HG02852 (cell line): ENCODE measurements around the gene PRKG1.
A peak's percentile ranks its signal among the peaks of the same experiment; 100 is the strongest.

Source experiments
- ATAC-seq: cut with Tn5 transposase; IDR thresholded peaks from one replicate; pipeline ENCODE4 v1.9.1; 2021; ENCODE audit warnings: mild to moderate bottlenecking, moderate library complexity; ENCODE audit not compliant: unreplicated experiment

The PRKG1 gene

GRCh38 chr10:52265131-52265926, 1191.0 kb downstream of the PRKG1 start:
- ATAC-seq = no peak

DNA sequence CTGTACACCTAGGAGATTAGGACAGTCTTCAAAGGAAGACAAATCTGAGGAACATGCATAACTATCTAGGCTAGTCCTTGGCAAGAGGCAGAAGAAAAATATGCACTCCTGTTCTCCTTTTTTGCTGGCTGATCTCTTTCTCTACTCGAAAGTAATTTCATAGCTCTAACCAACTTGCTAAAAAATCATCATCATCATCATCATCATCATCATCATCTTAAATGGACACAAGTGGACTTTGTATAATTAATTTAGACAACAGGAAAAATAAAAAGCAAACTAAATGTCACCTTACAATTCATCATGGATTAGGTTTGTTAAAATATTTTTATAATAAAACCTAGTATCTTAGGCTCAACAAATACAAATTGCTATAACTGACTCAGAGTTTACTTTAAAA, 1192.6 kb downstream of the PRKG1 start:
- no peak for ATAC-seq

DNA sequence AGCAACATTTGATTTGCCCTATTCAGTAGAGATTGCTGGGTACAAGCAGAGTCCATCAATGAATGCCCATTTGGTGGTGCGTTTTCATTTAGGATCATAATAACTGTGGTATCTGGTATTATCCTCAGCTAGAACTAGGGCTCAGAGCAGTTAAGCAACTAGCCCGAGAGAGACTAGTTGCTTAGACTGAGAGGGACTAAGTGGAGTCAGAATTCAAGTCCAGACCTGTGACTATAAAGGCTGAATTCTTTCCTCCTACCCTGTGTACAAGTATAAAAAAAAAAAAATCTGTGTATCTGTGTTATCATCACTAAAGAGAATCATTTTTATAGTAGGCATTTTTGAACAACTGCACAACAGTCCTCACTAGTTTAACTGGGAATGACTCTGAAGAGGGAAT, 1194.5 kb downstream of the PRKG1 start:
- no peak for ATAC-seq

DNA sequence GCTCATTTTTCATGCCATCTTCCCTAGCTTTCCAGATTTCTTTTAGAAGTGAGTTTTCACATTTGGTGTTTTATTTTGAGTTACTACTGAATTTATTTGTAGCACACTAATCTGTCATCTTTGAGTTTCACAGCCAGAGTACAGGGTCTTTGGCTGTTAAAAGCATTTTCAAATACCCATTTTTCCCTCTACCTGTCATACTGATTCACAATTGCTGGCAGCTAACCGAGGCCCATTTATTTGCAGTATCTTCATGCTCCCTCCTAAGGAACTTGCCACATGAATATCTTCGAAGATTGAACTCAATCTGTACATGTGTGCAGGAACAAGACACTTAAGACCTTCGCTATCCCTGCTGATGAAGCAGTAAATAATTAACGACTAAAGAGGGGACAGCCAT, 1194.9 kb downstream of the PRKG1 start:
- no peak for ATAC-seq

GRCh38 chr10:52276163-52276562, 1201.9 kb downstream of the PRKG1 start:
- ATAC-seq = no peak

DNA sequence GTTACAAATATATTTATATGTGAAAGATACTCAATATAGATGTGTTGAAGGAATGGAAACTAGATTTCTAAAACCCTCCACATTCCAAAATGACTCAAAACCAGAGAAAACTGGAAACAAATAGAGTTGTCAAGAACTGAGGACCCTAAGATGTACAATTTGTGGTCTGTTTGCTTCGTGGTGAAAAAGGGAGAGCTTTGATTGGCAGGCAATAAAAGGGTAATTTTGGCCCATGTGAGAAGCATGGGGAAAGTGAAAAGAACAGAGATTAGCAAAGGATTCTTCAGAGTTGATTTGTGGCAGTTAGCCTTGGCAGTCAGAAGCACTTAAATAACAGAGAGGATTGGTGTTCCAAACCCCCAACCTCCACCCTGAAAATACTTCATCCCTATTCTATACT, 1202.7 kb downstream of the PRKG1 start:
- no peak for ATAC-seq

- no peak for ATAC-seq
Measured at GRCh38 chr10:52279546-52279945, 1205.3 kb downstream of the PRKG1 start.

GRCh38 chr10:52280051-52280450, 1205.8 kb downstream of the PRKG1 start:
- ATAC-seq = no peak

GRCh38 chr10:52283174-52283573, 1208.9 kb downstream of the PRKG1 start:
- ATAC-seq = no peak

DNA sequence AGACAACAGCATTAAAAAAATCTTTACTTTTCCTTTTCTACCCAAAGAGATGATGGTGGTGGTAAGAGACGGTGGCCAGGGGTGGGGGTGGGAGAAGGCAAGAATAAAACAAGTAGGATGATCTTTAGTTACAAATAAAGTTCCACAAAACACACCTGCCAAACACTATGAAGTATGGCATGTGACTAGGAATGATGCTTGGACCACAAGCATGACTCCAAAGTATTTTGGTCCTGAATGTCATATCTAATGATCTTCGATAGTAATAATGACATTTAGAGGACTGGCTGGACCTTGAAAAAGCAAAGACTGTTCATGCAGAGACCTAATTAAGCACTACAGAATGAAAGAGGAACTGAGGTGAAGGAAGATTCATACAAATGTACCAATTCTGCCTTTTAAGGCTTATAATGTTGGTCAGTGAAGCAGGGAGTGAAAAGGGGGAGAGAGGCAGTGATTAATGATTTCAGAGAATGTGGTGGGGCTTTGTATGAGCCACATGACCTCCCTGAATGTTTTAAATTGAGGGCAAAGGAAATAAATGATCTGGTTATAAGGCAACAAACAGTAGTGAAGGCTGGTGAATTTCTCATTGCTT, 1210.2 kb downstream of the PRKG1 start:
- ATAC-seq = no peak

DNA sequence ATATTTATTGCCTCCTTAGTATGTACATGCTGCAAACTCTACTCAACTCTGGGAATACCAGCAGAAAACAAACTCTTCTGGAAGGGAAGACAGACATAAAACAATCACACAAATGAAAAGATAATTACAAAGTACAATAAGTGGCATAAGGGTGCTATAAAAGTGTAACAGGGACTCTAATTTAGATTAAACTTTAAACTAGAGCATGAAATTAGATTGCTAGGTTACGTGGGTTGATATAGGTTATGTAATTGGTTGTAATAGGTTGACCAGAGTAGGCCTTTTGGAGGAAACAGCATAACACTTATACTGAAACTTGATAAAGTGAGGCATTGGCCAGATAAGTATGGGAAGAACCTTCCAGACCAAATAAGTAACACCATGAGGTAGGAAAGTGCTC, 1213.6 kb downstream of the PRKG1 start:
- no peak for ATAC-seq

DNA sequence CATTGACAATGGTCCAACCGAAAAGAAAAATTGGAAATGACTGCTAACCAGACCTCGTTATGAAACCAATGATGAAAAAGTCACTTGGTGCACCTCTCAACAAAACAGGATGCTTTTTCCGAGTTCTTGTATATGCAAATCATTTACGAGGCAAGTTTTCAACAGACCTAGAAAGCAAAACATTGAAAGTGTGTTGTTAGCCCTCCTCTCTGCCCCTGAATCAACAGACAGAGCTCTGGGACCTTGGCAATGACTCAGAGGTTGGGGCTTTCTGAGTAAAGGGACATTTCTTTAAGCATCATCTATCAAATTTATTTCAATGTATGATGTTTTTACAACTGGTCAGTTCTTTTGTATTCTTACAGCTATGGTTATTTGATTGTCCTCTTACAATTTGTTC, 1223.5 kb downstream of the PRKG1 start:
- no peak for ATAC-seq

DNA sequence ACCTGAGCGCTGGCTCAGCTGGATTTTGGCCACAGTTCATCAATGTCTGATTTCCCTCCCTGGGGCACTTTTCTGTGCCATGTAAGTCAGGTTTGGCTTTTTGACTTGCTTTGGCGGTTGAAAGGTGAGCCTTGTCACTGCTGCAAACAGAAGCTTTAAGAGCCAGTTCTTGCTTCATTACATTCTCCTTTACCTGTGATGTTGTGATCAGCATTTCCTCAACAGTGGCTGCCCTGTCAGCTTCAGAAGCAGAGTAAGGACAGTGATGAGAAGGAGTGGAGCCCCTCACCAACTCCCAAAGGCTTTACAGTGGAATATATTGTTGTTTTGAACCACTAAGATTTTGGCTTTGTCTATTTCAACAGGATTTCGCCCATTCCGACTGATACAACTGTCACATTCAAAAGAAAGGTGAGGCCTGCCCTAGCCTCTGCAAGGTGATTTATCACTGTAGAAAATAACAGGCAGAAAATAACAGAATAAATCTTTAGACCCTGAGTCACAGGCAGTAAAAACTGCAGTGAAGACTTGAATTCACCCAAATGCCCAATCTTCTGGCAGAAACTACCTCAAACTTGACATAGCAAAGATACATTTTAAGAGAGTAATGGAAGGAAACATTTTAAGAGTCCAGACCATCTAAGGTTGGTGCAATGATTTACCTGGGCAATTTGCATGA, 1226.5 kb downstream of the PRKG1 start:
- ATAC-seq = no peak

- ATAC-seq = peak; percentile 88
Measured at GRCh38 chr10:52308251-52309031, 1234.2 kb downstream of the PRKG1 start.

DNA sequence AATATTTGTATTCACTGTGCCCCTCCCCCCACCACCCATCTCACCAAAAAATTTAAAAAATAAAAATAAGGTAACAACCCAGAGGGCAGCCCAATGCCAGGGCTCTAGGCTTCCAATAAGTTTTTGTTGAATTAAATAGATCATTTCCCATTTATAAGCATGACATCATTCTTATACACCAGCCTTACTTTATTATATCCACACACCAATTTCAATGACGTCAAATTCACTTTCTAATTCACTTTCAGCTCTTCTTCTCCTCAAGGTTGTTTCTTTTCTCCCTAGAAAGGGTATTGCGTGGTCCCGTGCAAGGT, 1238.6 kb downstream of the PRKG1 start:
- ATAC-seq = no peak

GRCh38 chr10:52313256-52313932, 1239.1 kb downstream of the PRKG1 start:
- ATAC-seq = no peak

GRCh38 chr10:52313933-52314821, 1239.9 kb downstream of the PRKG1 start, which contains the start of gene DKK1:
TSS of gene DKK1 (plus strand) at chr10:52314281. CDS start at chr10:52314435, 154 bp downstream.
- no peak for ATAC-seq

DNA sequence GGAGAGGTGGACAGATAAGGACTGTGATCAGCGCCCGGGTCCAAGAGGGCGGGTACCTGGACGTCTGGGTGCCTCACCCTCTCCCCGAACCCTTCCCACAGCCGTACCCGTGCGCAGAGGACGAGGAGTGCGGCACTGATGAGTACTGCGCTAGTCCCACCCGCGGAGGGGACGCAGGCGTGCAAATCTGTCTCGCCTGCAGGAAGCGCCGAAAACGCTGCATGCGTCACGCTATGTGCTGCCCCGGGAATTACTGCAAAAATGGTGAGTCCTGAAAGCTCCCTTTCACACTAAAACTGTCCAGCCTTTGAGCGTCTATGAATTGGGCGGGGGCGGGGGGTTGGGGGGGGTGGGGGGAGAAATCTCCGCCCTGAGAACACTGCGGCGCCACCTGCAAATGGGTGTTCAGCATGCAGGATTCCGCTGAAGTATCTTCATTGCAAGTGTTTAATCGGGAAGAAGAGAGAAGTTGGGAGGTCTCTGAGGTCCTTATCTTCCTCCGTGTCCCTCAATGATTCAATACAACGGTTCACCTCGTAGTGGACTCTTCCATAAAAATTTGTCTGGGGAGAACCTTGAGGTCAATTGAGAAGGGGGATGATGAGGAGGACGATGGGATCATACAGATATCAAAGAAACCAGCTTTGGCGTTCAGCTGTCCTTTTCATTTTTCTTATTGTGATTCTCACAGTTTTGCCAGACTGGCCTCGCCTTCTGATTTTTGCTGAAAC, 1240.7 kb downstream of the PRKG1 start:
- no peak for ATAC-seq

GRCh38 chr10:52316001-52316400, 1241.7 kb downstream of the PRKG1 start:
- no peak for ATAC-seq
